VCaP (cell line): ENCODE results near the gene SOCS3.

Experiments used
- H3K27ac ChIP-seq: fragments of 450-650 bp; 2 replicates; pipeline ENCODE4 v1.5.1; 2017
- CTCF ChIP-seq: fragments of 450-650 bp; conservative IDR thresholded peaks from 2 replicates; pipeline ENCODE4 v1.5.1; 2017; ENCODE audit warnings: mild to moderate bottlenecking, moderate library complexity

SOCS3 gene

GRCh38 chr17:78355701-78356100, 4.2 kb downstream of the SOCS3 start:
- no peak overlapping the region for H3K27ac ChIP-seq
- no peak for TF ChIP-seq CTCF

GRCh38 chr17:78355045-78355641, 4.7 kb downstream of the SOCS3 start:
- H3K27ac ChIP-seq: no peak overlapping the region
- TF ChIP-seq CTCF: no peak

GRCh38 chr17:78353834-78354233, 6.0 kb downstream of the SOCS3 start:
- peak overlapping the region; percentile 81 for H3K27ac ChIP-seq
- no peak for TF ChIP-seq CTCF

- no peak for TF ChIP-seq CTCF
Measured at GRCh38 chr17:78351449-78352006, 8.3 kb downstream of the SOCS3 start.

GRCh38 chr17:78349891-78350642, 9.8 kb downstream of the SOCS3 start:
- TF ChIP-seq CTCF: no peak
- H3K27ac ChIP-seq: no peak overlapping the region

More at GRCh38 chr17:78351449-78352006, 8.3 kb downstream of the SOCS3 start:
- peak overlapping the region; percentile 81 for H3K27ac ChIP-seq

GRCh38 chr17:78348055-78348770, 11.7 kb downstream of the SOCS3 start:
- H3K27ac ChIP-seq: no peak overlapping the region
- TF ChIP-seq CTCF: no peak

GRCh38 chr17:78347453-78347852, 12.4 kb downstream of the SOCS3 start:
- no peak for TF ChIP-seq CTCF
- no peak overlapping the region for H3K27ac ChIP-seq
